NCI-H748 (cell line): Measurements from ENCODE around the gene FAM25A.

ENCODE experiments used
- DNase-seq: peaks from one replicate; lab custom pipeline; 2025; ENCODE audit not compliant: unreplicated experiment; lab: John Stamatoyannopoulos, UW

Gene FAM25A

DNA sequence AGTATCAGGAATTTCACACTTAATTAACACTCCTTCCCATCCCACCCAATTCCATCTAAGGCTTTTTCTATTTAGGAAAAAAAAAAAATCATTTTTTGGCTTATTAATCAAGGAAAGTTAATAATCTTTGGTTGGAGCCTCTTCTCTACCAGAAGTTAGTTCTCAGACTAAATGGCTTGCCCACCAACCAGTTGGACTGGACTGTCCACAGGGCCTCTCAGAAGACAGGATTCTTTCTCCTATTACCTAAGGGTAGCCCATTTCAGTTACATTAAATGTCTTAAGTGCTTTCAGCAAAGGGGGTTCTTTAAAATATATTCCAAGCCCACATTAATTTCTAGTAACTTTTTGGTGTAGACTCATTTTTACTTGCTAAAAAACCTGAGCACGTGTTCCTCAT lies 39.3 kb downstream of the FAM25A start:
- no peak for DNase-seq

DNA sequence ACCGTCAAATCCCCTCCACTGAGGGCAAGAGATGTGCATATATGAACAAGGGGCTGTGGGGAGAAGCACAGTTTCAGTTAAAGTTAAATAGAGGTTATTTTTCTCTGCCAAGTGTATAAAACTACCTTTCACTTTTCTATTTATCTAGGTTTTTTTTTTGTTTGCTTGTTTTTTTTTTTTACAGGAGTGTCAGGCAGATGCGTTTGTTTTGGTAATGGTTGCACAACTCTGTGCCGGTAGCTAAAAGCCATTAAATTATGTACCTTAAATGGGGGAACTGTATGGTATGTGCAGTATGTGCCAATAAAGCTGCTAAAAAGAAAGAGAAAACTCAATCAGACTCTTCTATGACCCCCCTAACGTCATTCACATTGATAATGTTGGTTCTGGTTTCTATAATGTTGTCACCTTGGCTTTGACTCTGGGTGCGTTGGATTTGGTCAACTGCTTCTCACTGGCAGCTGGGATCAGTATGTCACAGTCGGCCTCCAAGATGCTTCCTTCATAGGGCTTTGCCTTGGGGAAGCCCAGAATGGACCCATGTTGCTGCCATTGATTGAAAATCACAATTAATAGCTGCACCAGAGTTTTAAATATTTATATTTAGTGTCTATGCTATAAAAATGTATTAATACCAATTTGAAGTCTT lies 40.3 kb downstream of the FAM25A start:
- DNase-seq, result no peak

DNA sequence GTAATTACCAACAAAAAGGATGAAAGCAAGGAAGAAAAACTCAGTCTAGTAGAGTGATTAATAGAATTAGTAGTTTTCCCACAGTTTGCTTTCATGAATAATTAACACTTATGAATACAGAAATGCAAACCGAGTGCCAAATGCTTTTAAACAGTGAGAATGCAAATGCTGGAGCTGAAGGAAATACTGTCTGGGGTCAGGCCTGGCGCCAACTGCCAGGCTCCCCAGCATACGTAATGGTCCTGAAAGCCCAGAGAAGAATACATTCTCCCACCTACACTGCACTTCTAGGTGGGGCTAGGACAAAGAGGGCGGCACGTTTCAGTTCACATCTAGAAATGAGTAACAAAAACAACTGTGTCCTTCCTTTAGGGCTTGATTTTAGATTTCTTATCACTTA lies 44.6 kb downstream of the FAM25A start:
- no peak for DNase-seq

DNA sequence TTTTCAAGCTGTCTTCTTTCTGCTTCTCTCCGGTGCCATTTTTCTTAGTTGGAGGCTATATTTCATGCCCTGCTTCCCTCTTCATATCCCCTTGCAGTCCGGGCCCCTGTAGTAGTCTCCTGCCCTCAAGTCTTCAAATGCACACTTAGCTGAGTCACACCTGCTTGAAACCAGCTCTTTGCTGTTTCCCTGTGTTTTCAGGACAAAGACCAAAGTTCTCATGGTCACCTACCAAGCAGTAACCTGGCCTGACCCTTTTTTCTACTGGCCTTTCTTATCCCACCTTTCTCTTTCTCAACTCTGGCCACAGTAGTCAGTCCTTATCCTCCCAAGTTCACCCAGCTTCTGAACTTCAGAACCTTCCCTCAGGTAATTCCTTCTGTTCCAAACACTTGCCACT lies 46.1 kb downstream of the FAM25A start:
- DNase-seq, result no peak

DNA sequence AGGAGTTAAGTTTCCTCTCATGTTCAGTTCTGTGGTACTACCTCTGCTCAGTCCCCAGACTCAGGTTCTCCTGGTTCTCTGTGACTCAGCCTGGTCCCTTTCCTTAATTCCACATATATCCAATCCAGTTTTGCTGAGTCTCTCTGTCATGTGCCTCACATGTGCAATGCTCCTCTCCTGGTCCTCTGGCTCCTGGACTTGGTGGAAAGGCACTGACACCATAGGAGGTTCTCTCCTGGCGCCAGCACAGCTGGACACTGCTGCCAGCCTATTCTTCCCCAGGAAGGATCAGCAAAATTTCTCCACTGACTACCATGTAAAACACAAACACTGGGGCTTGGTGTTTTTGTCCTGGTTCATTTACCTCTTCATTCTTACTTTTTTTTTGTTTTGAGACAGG lies 46.8 kb downstream of the FAM25A start:
- DNase-seq, result no peak

DNA sequence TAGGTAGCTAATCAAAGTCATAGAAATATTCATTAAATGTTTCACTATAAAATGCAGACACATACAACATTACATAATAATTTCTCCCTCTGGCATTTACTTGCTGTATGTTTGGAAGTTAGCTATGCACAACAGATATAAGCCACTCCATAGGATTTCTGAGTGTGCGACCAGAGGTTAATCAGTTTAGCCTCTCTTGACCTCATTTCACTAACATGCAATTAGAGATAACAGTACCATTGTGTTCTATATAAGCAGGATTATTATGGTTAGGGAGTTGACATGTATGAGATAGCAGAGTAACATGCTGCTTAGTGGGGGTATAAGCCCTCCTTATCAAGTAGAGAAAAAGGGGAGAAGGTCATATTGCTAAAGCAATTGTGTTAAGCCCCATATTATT lies 48.2 kb downstream of the FAM25A start:
- DNase-seq, result no peak

DNA sequence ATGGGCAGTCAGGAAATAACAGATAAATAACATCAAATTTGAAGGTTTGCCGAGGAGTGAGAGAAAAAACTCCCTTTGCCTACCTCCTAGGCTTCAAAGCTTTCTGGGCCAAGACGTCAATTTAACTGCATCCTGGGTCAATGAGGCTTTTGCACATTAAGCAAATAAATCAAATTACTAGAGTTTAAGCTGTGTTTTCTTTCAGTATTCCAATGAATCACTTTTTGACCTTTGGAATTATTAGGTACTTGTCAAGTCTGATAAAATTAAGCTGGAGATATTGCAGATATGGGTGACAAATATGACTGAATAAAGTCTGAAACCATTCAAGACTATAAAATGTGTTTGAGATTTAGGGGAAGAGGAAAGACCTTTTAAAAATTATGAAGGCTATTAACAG lies 52.4 kb downstream of the FAM25A start:
- DNase-seq, result no peak
